Stimulated activated CD8-positive, alpha-beta memory T cell treated with anti-CD3 and anti-CD28 coated beads, Interleukin-7, amount 100 ng/mL, for 1 hour (primary cell): ENCODE results near the gene AURKA.
"Not testable (repeated sequence)": the region's sequence is repeated elsewhere in the genome, so short reads cannot be mapped to it uniquely, and the experiment has no call there.

Source experiments
- DNase-seq, 2 donors: peaks; one replicate each; pipeline ENCODE4 v3.0.0-alpha.2; 2020; ENCODE audit warnings: low read depth in 2 of 2

Gene AURKA

GRCh38 chr20:56422076-56422823, 30.2 kb upstream of the AURKA start:
- DNase-seq, result no peak

- no peak for DNase-seq
Observed at GRCh38 chr20:56420940-56421688, 29.1 kb upstream of the AURKA start.

GRCh38 chr20:56420028-56420427, 28.0 kb upstream of the AURKA start:
- no peak for DNase-seq

- no peak for DNase-seq
Observed at GRCh38 chr20:56418385-56418861, 26.4 kb upstream of the AURKA start.

GRCh38 chr20:56417911-56418310, 25.9 kb upstream of the AURKA start:
- no peak for DNase-seq

GRCh38 chr20:56417402-56417801, 25.4 kb upstream of the AURKA start:
- DNase-seq, result no peak

- DNase-seq, result no peak
Observed at GRCh38 chr20:56414842-56415765, 23.1 kb upstream of the AURKA start.

- DNase-seq, result no peak
Observed at GRCh38 chr20:56412949-56413348, 20.9 kb upstream of the AURKA start.

GRCh38 chr20:56412473-56412790, 20.4 kb upstream of the AURKA start:
- no peak for DNase-seq

- no peak for DNase-seq
Observed at GRCh38 chr20:56411759-56412472, 19.9 kb upstream of the AURKA start, which contains the start of gene CASS4. Gene CASS4 (plus strand): TSS chr20:56412260. CDS start chr20:56412459, 199 bp downstream.

- not testable (repeated sequence) for DNase-seq
Observed at GRCh38 chr20:56411287-56411686, 19.3 kb upstream of the AURKA start.

GRCh38 chr20:56409956-56410355, 17.9 kb upstream of the AURKA start:
- no peak for DNase-seq

GRCh38 chr20:56409521-56409920, 17.5 kb upstream of the AURKA start:
- DNase-seq, result no peak

GRCh38 chr20:56406910-56407309, 14.9 kb upstream of the AURKA start:
- no peak for DNase-seq

- DNase-seq, result not testable (repeated sequence)
Observed at GRCh38 chr20:56405356-56405755, 13.3 kb upstream of the AURKA start.

- no peak for DNase-seq
Observed at GRCh38 chr20:56403465-56403864, 11.4 kb upstream of the AURKA start.

- peak in 1 of 2 donors; percentile 45 for DNase-seq
Observed at GRCh38 chr20:56400001-56400640, 8.1 kb upstream of the AURKA start.

GRCh38 chr20:56395166-56395565, 3.2 kb upstream of the AURKA start:
- no peak for DNase-seq

GRCh38 chr20:56393653-56394052, 1.6 kb upstream of the AURKA start:
- DNase-seq, result no peak

- DNase-seq, result no peak
Observed at GRCh38 chr20:56392881-56393482, 967 bp upstream of the AURKA start.
